Measurements from ENCODE around the gene SH3GL2.
"Not testable (repeated sequence)": the region's sequence is repeated elsewhere in the genome, so short reads cannot be mapped to it uniquely, and the experiment has no call there.

Gene SH3GL2

DNA sequence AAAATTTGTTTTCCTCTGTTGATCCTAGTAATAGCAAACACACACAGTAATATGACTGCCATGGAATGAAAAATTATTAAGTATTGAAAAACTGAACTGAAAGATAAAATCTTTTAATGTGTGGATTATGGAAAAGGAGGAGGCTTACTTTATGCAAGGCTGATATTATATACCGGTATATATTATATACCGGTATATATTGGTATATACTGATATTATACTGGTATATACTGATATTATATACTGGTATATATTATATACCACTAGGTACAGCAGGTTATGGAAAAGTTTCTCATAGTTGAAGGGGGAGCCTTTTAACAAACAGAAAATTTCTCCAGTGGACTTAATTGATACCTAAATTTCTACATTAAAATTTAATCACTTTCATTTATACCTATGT, 181.4 kb downstream of the SH3GL2 start:
- no peak for DNase-seq

DNA sequence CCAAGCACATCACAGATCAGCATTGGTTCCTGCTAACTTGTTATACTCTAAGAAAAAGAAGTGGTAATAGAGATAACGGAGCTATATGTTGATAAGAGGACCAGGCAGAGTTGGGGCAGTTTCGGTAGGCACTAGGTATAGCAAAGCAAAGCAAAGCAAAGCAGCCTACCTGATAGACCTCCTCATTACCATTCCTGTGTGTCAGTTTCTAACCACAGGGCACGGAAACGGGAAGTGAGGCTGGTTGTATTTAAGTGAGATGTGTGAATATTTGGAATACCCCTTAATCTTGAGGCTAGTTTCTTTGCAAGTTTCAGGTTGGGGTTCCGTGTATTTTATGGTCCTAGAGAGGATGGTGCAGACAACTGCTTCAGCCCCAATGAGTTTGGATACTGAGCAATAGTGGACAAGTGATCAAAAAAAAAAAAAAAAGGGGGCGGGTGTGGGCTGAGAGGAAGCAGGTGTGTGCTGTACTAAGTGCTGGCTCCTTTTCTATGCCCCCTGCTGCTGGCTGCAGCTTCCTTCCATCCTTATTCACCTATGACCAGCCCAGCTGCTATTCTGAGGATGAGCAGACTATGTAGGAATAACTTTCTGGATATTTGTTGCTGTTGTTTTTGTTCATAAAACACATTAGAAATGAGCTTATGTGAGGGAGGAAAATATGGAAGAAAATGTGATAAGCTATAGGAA, 183.3 kb downstream of the SH3GL2 start:
- no peak for DNase-seq

DNA sequence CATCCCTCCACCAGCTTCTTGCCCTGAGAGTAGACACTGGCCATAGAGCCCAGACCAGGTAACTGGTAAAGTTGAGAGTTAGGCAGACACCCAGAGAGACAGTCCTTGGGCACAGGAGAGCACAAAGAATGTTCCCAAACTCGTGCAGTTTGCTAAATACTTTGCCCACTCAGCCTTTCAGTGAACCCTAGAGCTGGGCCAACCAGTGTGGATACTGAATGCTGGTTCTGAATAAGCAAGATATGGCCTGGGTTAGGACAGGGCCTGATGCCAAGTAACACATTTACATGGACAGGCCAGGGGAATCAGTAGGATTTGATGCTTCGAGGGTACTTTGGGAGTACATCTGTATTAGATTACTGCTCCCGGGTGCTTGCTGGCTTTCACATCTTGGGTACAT, 185.4 kb downstream of the SH3GL2 start:
- no peak for DNase-seq

- DNase-seq, result not testable (repeated sequence)
These were observed 186.3 kb downstream of the SH3GL2 start for GRCh38 chr9:17765131-17765530.

GRCh38 chr9:17772223-17772622, 193.4 kb downstream of the SH3GL2 start:
- no peak for DNase-seq

DNA sequence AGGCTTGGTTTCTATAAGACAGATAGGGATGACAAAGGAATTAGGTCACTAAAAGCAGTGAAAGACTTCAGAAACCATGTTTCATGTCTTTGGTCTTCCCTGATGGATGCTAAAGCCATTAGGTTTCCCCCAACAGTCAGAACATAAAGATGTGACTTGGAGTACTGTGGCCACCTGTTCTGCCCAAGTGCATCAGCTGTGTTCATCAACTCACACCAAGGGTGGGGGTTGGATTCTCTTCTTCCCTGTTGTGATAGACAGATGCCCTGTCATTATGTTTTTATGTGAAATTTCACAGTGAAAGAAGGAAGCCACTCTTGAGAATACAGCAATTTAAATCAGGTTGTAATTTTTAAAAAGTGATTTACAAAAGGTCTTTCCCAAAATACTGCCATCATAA, 196.8 kb downstream of the SH3GL2 start:
- DNase-seq, result no peak

DNA sequence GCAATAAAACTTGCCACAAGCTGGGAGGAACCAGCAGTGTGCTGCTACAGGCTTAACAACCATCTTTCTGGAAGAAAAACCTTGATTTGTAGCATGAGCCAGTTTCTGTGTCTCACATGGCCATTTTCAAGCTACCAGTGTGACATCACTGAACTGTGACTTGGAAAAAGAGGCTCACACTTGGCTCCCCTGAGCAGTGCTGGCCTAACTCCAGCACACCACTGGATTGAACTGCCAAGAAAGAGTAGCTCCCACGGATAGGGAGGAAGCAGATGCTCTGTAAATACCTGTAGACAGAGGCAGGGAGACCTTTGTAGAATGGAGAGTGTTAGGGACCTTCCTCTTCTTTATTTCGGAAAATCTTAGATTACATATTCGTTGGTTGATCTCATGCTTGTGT, 197.9 kb downstream of the SH3GL2 start:
- DNase-seq, result no peak

GRCh38 chr9:17777465-17777864, 198.6 kb downstream of the SH3GL2 start:
- DNase-seq, result no peak

DNA sequence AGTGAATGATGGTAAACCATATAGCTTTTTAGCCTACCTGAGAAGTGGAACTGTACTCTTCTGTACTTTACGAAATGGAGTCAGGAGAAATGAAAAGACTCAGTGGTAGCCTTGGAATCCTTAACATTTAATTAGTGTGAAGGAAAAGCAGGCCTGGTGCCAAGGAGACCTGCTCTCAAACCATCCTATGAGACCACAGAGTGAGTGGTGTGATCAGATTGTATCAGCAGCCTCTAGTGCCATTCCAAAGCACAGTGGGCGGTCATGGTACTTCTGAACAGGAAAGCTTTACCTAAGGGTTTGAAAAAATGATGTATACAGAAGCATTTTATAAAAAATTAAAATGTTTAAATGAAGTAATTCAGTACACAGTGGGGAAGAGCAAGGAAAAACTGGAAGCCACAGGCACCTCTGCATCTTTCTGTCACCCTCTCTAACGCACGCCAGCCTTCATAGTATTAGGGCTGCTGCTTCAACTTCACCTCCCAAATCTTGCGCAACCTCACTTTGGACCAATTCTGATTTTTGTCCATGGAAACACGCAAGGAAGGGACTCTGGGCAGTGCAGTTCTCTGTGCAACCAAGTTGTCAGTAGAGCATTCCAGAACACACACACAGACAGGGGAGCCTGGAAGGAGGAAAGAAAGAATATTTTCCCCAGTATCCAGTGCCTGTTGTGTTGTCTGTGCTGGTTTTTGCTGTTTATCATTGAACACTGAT, 203.7 kb downstream of the SH3GL2 start:
- no peak for DNase-seq

GRCh38 chr9:17783227-17783626, 204.4 kb downstream of the SH3GL2 start:
- no peak for DNase-seq

DNA sequence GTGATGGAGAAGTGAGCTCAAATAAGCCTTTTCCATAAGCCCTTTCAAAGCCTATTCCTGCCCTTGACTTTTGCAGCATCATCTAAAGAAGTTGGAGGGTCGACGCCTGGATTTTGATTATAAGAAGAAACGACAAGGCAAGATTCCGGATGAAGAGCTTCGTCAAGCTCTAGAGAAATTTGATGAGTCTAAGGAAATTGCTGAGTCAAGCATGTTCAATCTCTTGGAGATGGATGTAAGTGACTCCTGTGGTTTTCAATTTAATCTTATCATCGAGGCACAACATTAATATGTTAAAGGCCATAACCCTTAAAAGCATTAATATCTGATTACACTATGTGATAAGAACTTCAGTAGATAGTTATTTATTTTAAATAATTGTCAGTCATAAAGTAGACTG, 210.4 kb downstream of the SH3GL2 start:
- no peak for DNase-seq

GRCh38 chr9:17793713-17794622, 215.1 kb downstream of the SH3GL2 start:
- no peak for DNase-seq

GRCh38 chr9:17795744-17796143, 216.9 kb downstream of the SH3GL2 start:
- no peak for DNase-seq

- DNase-seq, result no peak
These were observed 220.5 kb downstream of the SH3GL2 start for GRCh38 chr9:17799369-17799768.

GRCh38 chr9:17800418-17800817, 221.6 kb downstream of the SH3GL2 start:
- DNase-seq, result no peak

- DNase-seq, result no peak
These were observed 223.5 kb downstream of the SH3GL2 start for GRCh38 chr9:17802249-17802857.

DNA sequence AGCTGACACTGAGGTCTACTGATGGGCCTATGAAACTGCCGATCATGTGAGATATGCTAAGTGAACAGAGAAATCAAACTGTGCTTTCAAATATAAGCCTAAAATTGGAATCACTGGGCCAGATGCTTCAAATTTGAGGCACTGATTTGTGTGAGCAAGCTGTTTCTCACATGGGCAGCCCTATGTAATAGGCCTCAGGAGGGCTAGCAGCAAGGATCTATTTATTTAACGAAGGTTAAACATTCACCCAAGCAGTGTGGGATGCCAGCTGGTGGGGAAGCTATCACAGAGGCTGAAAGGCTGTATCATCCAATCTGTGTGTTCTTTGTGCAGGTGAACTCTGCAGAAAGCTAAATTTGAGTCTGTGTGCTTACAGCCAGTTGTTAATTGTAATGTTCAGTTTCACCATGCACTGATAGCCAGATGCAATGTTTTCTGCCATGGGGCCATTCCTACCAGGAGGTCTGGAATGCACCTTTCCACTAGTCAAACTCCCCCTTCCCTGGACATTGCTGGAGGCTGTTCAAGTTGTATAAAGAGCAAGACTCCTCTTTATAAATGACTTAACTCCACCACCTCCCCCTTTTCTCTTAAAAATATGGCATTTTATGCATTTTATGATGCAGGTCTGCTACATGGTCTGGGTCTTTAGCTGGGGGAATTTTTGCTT, 228.9 kb downstream of the SH3GL2 start:
- DNase-seq, result no peak

- no peak for DNase-seq
These were observed 231.5 kb downstream of the SH3GL2 start for GRCh38 chr9:17810317-17810716.

GRCh38 chr9:17810728-17811571, 232.1 kb downstream of the SH3GL2 start:
- DNase-seq, result no peak

GRCh38 chr9:17813798-17814197, 234.9 kb downstream of the SH3GL2 start:
- no peak for DNase-seq

DNA sequence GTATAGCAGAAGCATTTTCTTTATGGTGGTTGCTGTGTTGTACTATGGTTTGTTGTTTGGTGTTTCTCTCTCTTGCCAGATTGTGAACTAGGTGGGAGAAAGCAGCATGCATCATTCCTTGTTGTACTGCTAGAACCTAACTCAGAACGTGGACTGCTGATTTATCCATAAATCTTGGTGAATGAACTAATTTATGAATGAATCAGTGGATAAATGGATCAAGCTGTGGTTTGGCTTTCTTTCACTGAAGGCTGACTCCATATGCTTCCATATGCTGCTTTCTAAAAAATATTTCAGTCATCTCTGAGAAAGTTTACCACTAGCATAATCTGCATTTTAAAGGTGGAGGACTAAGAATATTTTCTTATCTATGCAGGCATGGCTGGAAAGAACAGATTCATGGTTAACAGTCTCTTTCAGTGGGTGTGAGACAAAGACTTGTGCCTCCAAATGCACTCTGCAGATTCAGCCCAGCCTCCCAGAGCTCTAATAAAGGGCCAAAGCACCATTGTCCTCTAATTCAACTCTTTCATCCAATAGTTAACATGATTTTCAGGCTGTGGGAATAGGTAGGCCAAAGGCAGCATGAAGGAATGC, 237.7 kb downstream of the SH3GL2 start:
- no peak for DNase-seq

All from GDM1 (cell line).